Esophagus squamous epithelium (tissue), 5 donors: ENCODE results near the gene WFS1. TPM values are rescaled to one million over a fixed set of nuclear protein-coding genes. Genes with fewer than 3 reads are reported as not detected.

Experiments used
- DNase-seq: peaks from one replicate; lab custom pipeline; 2025; lab: John Stamatoyannopoulos, UW
- H3K27ac ChIP-seq, 4 donors: fragments of 200-600 bp; sonication (generic); one replicate each; pipeline ENCODE4 v1.5.1; 2016 to 2019; ENCODE audit warnings: mild to moderate bottlenecking in 1 of 4
- H3K27me3 ChIP-seq, 4 donors: fragments of 200-600 bp; sonication (generic); 1 replicate in 3 of 4; 2 replicates in 1 of 4; pipeline versions ENCODE4 v1.5.1 to v1.6.0; 2017 to 2021; ENCODE audit warnings: antibody characterized with exemption in 1 of 4
- H3K36me3 ChIP-seq, 3 donors: fragments of 200-600 bp; sonication (generic); one replicate each; pipeline ENCODE4 v1.5.1; 2016 to 2019
- H3K4me1 ChIP-seq, 3 donors: fragments of 200-600 bp; sonication (generic); one replicate each; pipeline ENCODE4 v1.5.1; 2017 to 2019
- H3K4me3 ChIP-seq, 4 donors: fragments of 200-600 bp; sonication (generic); 1 replicate in 3 of 4; 2 replicates in 1 of 4; pipeline ENCODE4 v1.5.1; 2016 to 2019; ENCODE audit warnings: mild to moderate bottlenecking in 2 of 4, moderate library complexity in 1 of 4
- H3K9me3 ChIP-seq, 3 donors: fragments of 200-600 bp; sonication (generic); one replicate each; pipeline ENCODE4 v1.5.1; 2016 to 2019
- POLR2A ChIP-seq, 4 donors: fragments of 450-650 bp; IDR thresholded peaks; one replicate each; pipeline ENCODE4 v1.6.1; 2017; ENCODE audit warnings: antibody characterized with exemption in 4 of 4, mild to moderate bottlenecking in 4 of 4, moderate library complexity in 3 of 4
- WGBS, 2 donors: methylation state at CpG; one replicate each; pipeline ENCODE4 v1.1.5; 2018; 5-methylcytosine and 5-hydroxymethylcytosine counted together
- intact Hi-C: fragments of 100-400 bp; cut with DNase I; formaldehyde crosslinking; loops from one replicate; pipeline ENCODE4 v1.15.0; 2022
- total RNA-seq, 4 donors: library from RNA; depleted of rRNA; stranded (reverse); fragments of >200 nt; gene quantifications; one replicate each; pipeline ENCODE4 v1.1.0, GENCODE V29; 2016
- TF ChIP-seq, protein P1 (sequence below), 6 experiments: fragments of 450-650 bp in 4 of 6; fragments of 200-600 bp in 2 of 6; sonication (generic) in 2 of 6; IDR thresholded peaks; one replicate each; pipeline ENCODE4 v1.5.1; 2016 to 2019; ENCODE audit warnings: antibody characterized with exemption in 6 of 6, mild to moderate bottlenecking in 4 of 6, moderate library complexity in 4 of 6
- donor health status: DM: yes; HTN: yes; CAD: no.

Gene WFS1
- total RNA-seq, 4 donors from 2014 or later = 6.5 to 20.4 (median 9.6) TPM

DNA sequence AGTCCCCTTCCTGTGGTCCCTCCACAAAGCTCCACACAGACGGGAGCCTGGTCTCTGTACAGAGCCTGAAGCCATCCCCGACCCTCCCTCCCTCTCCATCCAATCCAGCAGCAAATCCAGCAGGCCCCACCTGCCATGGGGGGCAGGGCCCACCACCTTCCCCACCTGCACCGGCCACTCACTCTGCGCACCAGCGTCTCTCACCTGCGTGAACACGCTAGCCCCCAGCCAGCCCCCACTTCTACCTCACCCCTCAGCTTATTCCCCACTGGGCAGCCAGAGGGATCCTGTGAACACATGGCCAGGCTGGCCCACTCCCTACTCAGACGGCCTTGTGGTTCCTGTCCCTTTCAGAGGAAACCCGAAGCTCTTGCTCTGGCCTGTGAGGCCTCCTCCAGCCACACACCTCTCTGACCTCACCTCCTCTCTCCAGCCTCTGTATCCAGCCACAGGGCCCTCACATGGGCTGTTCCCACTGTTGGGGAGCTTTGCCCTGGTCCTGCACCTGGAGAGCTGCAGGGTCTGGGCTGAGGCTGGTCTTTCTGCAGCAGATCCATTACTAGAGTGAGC, 70.9 kb downstream of the WFS1 start:
- peaks cover 0 to 12% (median 0%) of the 10 kb centered on the region in 3 donors for H3K4me1 ChIP-seq
- H3K36me3 ChIP-seq = peaks cover 0 to 6% (median 0%) of the 10 kb centered on the region in 3 donors
- no peaks in the 10 kb centered on the region for H3K9me3 ChIP-seq
- intact Hi-C loops = no loop called here
- H3K4me3 ChIP-seq = no peak overlapping the region
- no peak for DNase-seq
- no peak for TF ChIP-seq POLR2A (IDR thresholded peaks at IDR 0.05)
- TF ChIP-seq, protein P1, sequence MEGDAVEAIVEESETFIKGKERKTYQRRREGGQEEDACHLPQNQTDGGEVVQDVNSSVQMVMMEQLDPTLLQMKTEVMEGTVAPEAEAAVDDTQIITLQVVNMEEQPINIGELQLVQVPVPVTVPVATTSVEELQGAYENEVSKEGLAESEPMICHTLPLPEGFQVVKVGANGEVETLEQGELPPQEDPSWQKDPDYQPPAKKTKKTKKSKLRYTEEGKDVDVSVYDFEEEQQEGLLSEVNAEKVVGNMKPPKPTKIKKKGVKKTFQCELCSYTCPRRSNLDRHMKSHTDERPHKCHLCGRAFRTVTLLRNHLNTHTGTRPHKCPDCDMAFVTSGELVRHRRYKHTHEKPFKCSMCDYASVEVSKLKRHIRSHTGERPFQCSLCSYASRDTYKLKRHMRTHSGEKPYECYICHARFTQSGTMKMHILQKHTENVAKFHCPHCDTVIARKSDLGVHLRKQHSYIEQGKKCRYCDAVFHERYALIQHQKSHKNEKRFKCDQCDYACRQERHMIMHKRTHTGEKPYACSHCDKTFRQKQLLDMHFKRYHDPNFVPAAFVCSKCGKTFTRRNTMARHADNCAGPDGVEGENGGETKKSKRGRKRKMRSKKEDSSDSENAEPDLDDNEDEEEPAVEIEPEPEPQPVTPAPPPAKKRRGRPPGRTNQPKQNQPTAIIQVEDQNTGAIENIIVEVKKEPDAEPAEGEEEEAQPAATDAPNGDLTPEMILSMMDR (IDR thresholded peaks at IDR 0.05) = no peak
- peaks cover 0 to 46% (median 0%) of the 10 kb centered on the region in 4 donors for H3K27me3 ChIP-seq
- no peak overlapping the region for H3K27ac ChIP-seq
- 59 to 71% methylated on average over 2 to 4 of the region's 9 CpGs for WGBS, 2 donors

DNA sequence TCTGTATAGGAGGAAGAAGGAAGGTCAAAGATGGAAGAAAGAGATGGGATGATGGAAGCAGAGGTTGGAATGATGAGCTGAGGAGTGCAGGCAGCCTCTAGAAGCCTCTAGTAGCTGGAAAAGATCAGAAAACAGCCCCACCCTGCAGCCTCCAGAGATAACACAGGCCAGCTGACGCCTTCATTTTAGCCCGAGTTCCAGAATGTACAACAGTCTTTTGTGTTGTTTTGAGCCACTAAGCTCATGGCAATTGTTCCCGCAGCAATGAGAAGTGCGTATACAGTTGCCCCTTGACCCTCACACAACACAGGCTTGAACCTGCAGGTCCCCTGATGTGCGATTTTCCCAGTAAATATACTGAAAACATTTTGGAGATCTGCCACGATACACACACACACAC, 72.0 kb downstream of the WFS1 start:
- TF ChIP-seq, protein P1 (IDR thresholded peaks at IDR 0.05) = no peak
- no peak for TF ChIP-seq POLR2A (IDR thresholded peaks at IDR 0.05)
- Histone ChIP-seq H3K4me3 (no peak overlapping the region), H3K27me3 (peaks cover 0 to 39% (median 0%) of the 10 kb centered on the region in 4 donors), H3K36me3 (peaks cover 0 to 10% (median 0%) of the 10 kb centered on the region in 3 donors), H3K9me3 (no peaks in the 10 kb centered on the region), H3K27ac (no peak overlapping the region), H3K4me1 (peaks cover 0 to 12% (median 0%) of the 10 kb centered on the region in 3 donors)
- intact Hi-C loops = no loop called here
- no peak for DNase-seq
- 57 to 80% methylated on average over 5 to 6 of the region's 6 CpGs for WGBS, 2 donors

DNA sequence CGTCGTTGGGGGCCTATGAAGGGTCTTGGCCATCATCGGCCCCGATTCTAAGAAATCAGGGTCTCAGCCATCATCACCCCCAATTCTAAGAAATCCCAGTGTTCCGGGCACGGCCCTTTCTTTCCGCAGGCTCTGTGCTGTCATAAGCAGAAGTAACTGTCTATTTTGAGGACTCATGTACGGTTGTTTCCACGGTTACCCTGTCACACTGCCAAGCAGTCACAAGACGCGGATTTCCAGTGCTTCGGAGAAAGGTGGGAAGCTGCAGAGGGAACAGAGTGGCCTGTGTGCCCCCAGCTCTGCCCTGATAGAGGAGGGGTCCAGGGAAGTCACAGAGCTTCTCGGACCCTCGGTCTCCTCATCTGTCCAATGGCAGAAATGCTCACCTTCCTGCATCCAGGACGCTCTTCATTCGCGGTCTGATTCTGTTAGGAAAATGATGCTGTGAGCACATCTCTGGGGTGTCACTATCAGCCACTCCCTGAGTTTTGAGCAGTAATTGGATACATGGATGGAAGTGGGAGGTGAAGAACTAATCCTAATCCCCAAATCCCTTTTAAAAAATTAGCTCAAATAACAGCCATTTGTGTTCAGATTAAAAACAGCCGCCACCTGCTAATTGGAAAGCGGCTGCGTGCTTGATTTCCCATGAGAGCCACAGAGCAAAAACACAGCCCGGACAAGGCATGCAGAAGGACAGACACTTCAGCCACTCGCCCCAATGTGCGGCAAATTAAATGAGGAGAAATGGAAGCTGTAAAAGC, 73.1 kb downstream of the WFS1 start:
- Histone ChIP-seq H3K27me3 (peaks cover 0 to 34% (median 0%) of the 10 kb centered on the region in 4 donors), H3K4me3 (no peak overlapping the region), H3K9me3 (no peaks in the 10 kb centered on the region), H3K36me3 (peaks cover 0 to 20% (median 0%) of the 10 kb centered on the region in 3 donors), H3K27ac (no peak overlapping the region), H3K4me1 (peaks cover 0 to 12% (median 0%) of the 10 kb centered on the region in 3 donors)
- no peak for DNase-seq
- intact Hi-C loops = no loop called here
- 66 to 76% methylated on average over 17 to 23 of the region's 23 CpGs for WGBS, 2 donors
- TF ChIP-seq, protein P1 (IDR thresholded peaks at IDR 0.05) = no peak
- TF ChIP-seq POLR2A (IDR thresholded peaks at IDR 0.05) = no peak

DNA sequence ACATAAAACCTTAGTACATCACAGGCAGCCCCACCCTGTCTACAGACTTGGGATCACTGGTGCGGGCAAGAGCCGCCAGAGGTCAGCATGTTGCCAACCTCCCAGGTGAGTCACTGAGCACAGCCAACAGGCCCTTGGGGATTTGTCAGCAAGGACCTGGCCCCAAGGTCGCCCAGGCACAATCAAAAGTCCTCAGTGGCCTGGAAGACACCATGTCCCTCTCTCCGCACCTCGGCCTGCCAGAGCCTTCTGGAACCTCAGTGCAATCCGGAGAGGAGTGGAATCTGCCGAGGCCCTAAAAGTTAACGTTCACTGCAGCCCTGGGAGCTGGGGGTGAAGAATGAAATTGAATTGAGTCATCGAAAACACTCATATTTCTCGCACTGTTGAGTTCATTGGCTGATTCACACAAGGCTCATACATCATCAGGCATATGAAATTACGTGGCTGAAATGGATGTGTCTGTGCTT, 74.3 kb downstream of the WFS1 start:
- H3K4me1 ChIP-seq = peaks cover 0 to 12% (median 0%) of the 10 kb centered on the region in 3 donors
- no peak overlapping the region for H3K4me3 ChIP-seq
- H3K27ac ChIP-seq = peak overlapping the region in 3 of 4 donors; percentile 52 to 73 (median 56)
- peaks cover 0 to 20% (median 0%) of the 10 kb centered on the region in 3 donors for H3K36me3 ChIP-seq
- TF ChIP-seq, protein P1 (IDR thresholded peaks at IDR 0.05) = peak in 3 of 6 experiments; percentile 13 to 37 (median 16)
- no peak for TF ChIP-seq POLR2A (IDR thresholded peaks at IDR 0.05)
- intact Hi-C loops = no loop called here
- H3K9me3 ChIP-seq = no peaks in the 10 kb centered on the region
- DNase-seq = no peak
- WGBS, 2 donors = 42 to 57% methylated on average over 8 to 10 of the region's 11 CpGs
- H3K27me3 ChIP-seq = peaks cover 0 to 33% (median 0%) of the 10 kb centered on the region in 4 donors
